Measurements from ENCODE around the gene F2R.

DNA sequence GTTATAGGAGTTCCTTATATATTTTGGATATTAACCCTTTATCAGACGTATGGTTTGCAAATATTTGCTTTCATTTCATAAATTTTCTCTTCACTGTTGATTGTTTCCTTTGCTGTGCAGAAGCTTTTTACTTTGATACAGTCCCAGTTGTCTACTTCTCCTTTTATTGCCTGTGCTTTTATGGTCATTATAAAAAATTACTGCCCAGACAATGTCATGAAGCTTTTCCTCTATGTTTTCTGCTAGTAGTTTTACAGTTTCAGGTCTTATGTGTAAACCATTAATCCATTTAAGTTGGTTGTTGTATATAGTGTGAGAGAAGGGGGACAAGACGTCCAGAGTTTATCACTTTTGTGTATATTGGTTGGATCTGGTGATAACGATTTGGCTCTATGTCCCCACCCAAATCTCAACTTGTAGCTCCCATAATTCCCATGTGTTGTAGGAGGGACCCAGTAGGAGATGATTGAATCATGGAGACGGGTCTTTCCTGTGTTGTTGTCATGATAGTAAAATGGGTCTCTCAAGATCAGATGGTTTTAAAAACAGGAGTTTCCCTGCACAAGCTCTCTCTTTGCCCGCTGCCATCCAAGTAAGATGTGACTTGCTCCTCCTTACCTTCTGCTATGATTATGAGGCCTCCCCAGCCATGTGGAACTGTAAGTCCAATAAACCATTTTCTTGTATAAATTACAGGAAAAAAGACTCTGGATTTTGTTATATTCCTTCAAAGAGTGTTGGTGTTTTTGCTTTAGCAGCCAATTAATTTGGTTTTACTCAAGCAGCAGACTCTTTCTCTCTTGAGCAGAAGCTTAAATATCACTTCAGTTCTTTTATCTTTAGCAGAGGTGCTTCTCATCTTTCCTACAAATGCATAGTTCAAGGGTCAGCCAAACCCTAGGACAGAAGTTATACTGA is 13.7 kb downstream of the F2R start:
- TF ChIP-seq YY1 (IDR thresholded peaks at IDR 0.05; ENCODE audit: insufficient read depth, insufficient read length) (no peak), SUZ12 (IDR thresholded peaks at IDR 0.05; ENCODE audit: extremely low read depth, insufficient read depth, insufficient read length) (no peak), ZNF274 (IDR thresholded peaks at IDR 0.05; ENCODE audit: low read depth, low read length) (no peak)
